IMR-90 (cell line): ENCODE data around the gene ZSCAN5A. TPM values are rescaled to one million over a fixed set of nuclear protein-coding genes. Genes with fewer than 3 reads are reported as not detected.
"Not testable (repeated sequence)": the region's sequence is repeated elsewhere in the genome, so short reads cannot be mapped to it uniquely, and the experiment has no call there.

Experiments used
- ATAC-seq: fragments of 200-7000 bp; cut with Tn5 transposase; 2 replicates; pipeline ENCODE4 v1.9.1; 2020; ENCODE audit warnings: low read depth, mild to moderate bottlenecking, moderate library complexity
- BruUV-seq: library from RNA; stranded (reverse); fragments of 400-500 nt; replicated peaks from 2 replicates; lab custom pipeline; 2021; lab: Mats Ljungman, UMichigan
- CTCF ChIA-PET: fragments of 300-600 bp; formaldehyde crosslinking; extraction: SDS; loops from one replicate; lab custom pipeline; 2021; ENCODE audit warnings: antibody characterized with exemption; lab: Yijun Ruan, JAX
- POLR2A ChIA-PET: fragments of 300-600 bp; sonication (Branson Sonifier 250); formaldehyde crosslinking; loops from one replicate; lab custom pipeline; 2022; ENCODE audit warnings: antibody characterized with exemption; ENCODE audit not compliant: unreplicated experiment; lab: Charles Lee
- DNase-seq: peaks from one replicate; pipeline ENCODE4 v3.0.0; 2013
- H2AFZ ChIP-seq: replicated peaks from 2 replicates; pipeline ENCODE3; 2013; ENCODE audit warnings: low read length, mild to moderate bottlenecking; ENCODE audit not compliant: poor library complexity
- H2AK5ac ChIP-seq: 2 replicates; pipeline ENCODE4 v1.6.1; 2013; ENCODE audit warnings: low read depth, low read length, inconsistent platforms
- H2AK9ac ChIP-seq: replicated peaks from 2 replicates; pipeline ENCODE3; 2013; ENCODE audit warnings: mild to moderate bottlenecking, low read depth, low read length, moderate library complexity; ENCODE audit not compliant: poor library complexity
- H2BK120ac ChIP-seq: 2 replicates; pipeline ENCODE4 v1.6.1; 2013; ENCODE audit warnings: low read depth, low read length, inconsistent platforms
- H2BK15ac ChIP-seq: 3 replicates; pipeline ENCODE4 v1.6.1; 2013; ENCODE audit warnings: low read depth, low read length, inconsistent platforms
- H2BK20ac ChIP-seq: 2 replicates; pipeline ENCODE4 v1.6.1; 2013; ENCODE audit warnings: low read depth, mild to moderate bottlenecking, inconsistent platforms, low read length, moderate library complexity
- H2BK5ac ChIP-seq: 2 replicates; pipeline ENCODE4 v1.6.1; 2013; ENCODE audit warnings: mild to moderate bottlenecking, low read depth, low read length, inconsistent platforms; ENCODE audit not compliant: poor library complexity, severe bottlenecking
- H3K14ac ChIP-seq: replicated peaks from 2 replicates; pipeline ENCODE4 v1.6.1; 2013; ENCODE audit warnings: low read depth, low read length, inconsistent platforms
- H3K18ac ChIP-seq: 2 replicates; pipeline ENCODE4 v1.6.1; 2013; ENCODE audit warnings: low read depth, low read length, control low read depth
- H3K23ac ChIP-seq: 2 replicates; pipeline ENCODE4 v1.6.1; 2013; ENCODE audit warnings: low read depth, low read length, inconsistent platforms
- H3K27ac ChIP-seq: 2 replicates; pipeline ENCODE4 v1.5.1; 2013; ENCODE audit warnings: mild to moderate bottlenecking, control low read depth, low read length; ENCODE audit not compliant: insufficient read depth
- H3K27me3 ChIP-seq: 2 replicates; pipeline ENCODE4 v1.6.1; 2013; ENCODE audit warnings: low read length; ENCODE audit not compliant: control insufficient read depth, insufficient read depth
- H3K36me3 ChIP-seq: 2 replicates; pipeline ENCODE4 v1.6.1; 2013; ENCODE audit warnings: low read length, mixed read lengths; ENCODE audit not compliant: control insufficient read depth, insufficient read depth
- H3K4ac ChIP-seq: 2 replicates; pipeline ENCODE4 v1.6.1; 2013; ENCODE audit warnings: low read depth, low read length, inconsistent platforms
- H3K4me1 ChIP-seq: 2 replicates; pipeline ENCODE4 v1.6.1; 2013; ENCODE audit warnings: low read length, mixed read lengths; ENCODE audit not compliant: control insufficient read depth, insufficient read depth
- H3K4me2 ChIP-seq: 2 replicates; pipeline ENCODE4 v1.6.1; 2013; ENCODE audit warnings: low read depth, mild to moderate bottlenecking, control low read depth, low read length, moderate library complexity
- H3K4me3 ChIP-seq: 2 replicates; pipeline ENCODE4 v1.5.1; 2013; ENCODE audit warnings: low read depth, mild to moderate bottlenecking, control low read depth, low read length, moderate library complexity; ENCODE audit not compliant: insufficient read depth
- H3K56ac ChIP-seq: 2 replicates; pipeline ENCODE4 v1.6.1; 2013; ENCODE audit warnings: low read length, inconsistent platforms; ENCODE audit not compliant: insufficient read depth; ENCODE audit errors: extremely low read depth
- H3K79me1 ChIP-seq, 2 experiments: 2 replicates each; pipeline ENCODE4 v1.6.1; 2013; ENCODE audit warnings: low read length in 2 of 2, inconsistent platforms in 1 of 2, low read depth in 1 of 2
- H3K9ac ChIP-seq: 2 replicates; pipeline ENCODE4 v1.6.1; 2013; ENCODE audit warnings: low read depth, low read length, control low read depth
- H3K9me1 ChIP-seq: 2 replicates; pipeline ENCODE4 v1.6.1; 2013; ENCODE audit warnings: low read length, inconsistent platforms; ENCODE audit not compliant: insufficient read depth
- H3K9me3 ChIP-seq: 2 replicates; pipeline ENCODE4 v1.6.1; 2013; ENCODE audit warnings: low read length; ENCODE audit not compliant: control insufficient read depth, insufficient read depth
- H4K20me1 ChIP-seq: 2 replicates; pipeline ENCODE4 v1.6.1; 2013; ENCODE audit warnings: low read length, inconsistent platforms; ENCODE audit not compliant: insufficient read depth
- H4K5ac ChIP-seq: 2 replicates; pipeline ENCODE4 v1.6.1; 2013; ENCODE audit warnings: mild to moderate bottlenecking, low read depth, low read length, control low read depth
- H4K8ac ChIP-seq, 2 experiments: 2 replicates each; pipeline ENCODE4 v1.6.1; 2013; ENCODE audit warnings: low read depth in 2 of 2, low read length in 2 of 2, control low read depth in 1 of 2, inconsistent platforms in 1 of 2
- H4K91ac ChIP-seq: 2 replicates; pipeline ENCODE4 v1.6.1; 2013; ENCODE audit warnings: low read depth, low read length, inconsistent platforms; ENCODE audit not compliant: insufficient read depth
- WGBS, 2 experiments: methylation state at CpG; one replicate each; pipeline versions ENCODE4 v1.1.5 to v1.1.7; 2013; ENCODE audit warnings: missing lambda C conversion rate in 2 of 2; ENCODE audit not compliant: insufficient read length in 1 of 2; ENCODE audit errors: extremely low coverage in 2 of 2; 5-methylcytosine and 5-hydroxymethylcytosine counted together
- dilution Hi-C: fragments of 300-500 bp; cut with HindIII; formaldehyde crosslinking; loops from one replicate; pipeline ENCODE4 v1.14.3; 2018; ENCODE audit warnings: low sequenced_read_pairs; ENCODE audit not compliant: unreplicated experiment
- in situ Hi-C: fragments of 300-500 bp; cut with MboI; formaldehyde crosslinking; loops from 3 replicates; pipeline ENCODE4 v1.14.3; 2019; ENCODE audit warnings: low sequenced_read_pairs, inconsistent platforms, mixed read lengths
- intact Hi-C: fragments of 100-400 bp; cut with micrococcal nuclease; formaldehyde crosslinking; loops from 2 replicates; pipeline ENCODE4 v1.10.0; 2022
- polyA plus RNA-seq, 3 experiments: library from polyadenylated mRNA; depleted of rRNA; stranded (reverse); fragments of >200 nt; gene quantifications; 2 replicates each; pipeline ENCODE4 v1.2.3, GENCODE V29; 2012; ENCODE audit warnings: low replicate concordance in 1 of 3
- total RNA-seq: library from RNA; depleted of rRNA; stranded (reverse); fragments of >200 nt; gene quantifications from 2 replicates; pipeline ENCODE4 v1.2.3, GENCODE V29; 2012

ZSCAN5A gene
- total and polyA plus RNA-seq, 2 of the 4 experiments (the other 2 are of a cell fraction), result 4.3 to 5.0 TPM

GRCh38 chr19:56248736-56249338, 65.8 kb downstream of the ZSCAN5A start:
- H3K4ac ChIP-seq, H2BK5ac ChIP-seq, POLR2A ChIA-PET, BruUV-seq, H3K4me2 ChIP-seq, H3K27ac ChIP-seq, H2AFZ ChIP-seq, H4K5ac ChIP-seq, H3K14ac ChIP-seq, H2BK20ac ChIP-seq, H4K91ac ChIP-seq, H3K18ac ChIP-seq, H2BK15ac ChIP-seq, CTCF ChIA-PET, H4K8ac ChIP-seq, H3K36me3 ChIP-seq, H3K56ac ChIP-seq, H3K23ac ChIP-seq, ATAC-seq, H3K27me3 ChIP-seq, H2AK9ac ChIP-seq, H2BK120ac ChIP-seq, intact Hi-C loops, H4K20me1 ChIP-seq, H3K9ac ChIP-seq, H3K9me3 ChIP-seq, H3K79me1 ChIP-seq, H3K9me1 ChIP-seq, dilution Hi-C loops, H2AK5ac ChIP-seq, H3K4me1 ChIP-seq, DNase-seq, H3K4me3 ChIP-seq, in situ Hi-C loops: not testable (repeated sequence)
- no CpG with 5 or more reads among the region's 8 CpGs for WGBS, 2 experiments

DNA sequence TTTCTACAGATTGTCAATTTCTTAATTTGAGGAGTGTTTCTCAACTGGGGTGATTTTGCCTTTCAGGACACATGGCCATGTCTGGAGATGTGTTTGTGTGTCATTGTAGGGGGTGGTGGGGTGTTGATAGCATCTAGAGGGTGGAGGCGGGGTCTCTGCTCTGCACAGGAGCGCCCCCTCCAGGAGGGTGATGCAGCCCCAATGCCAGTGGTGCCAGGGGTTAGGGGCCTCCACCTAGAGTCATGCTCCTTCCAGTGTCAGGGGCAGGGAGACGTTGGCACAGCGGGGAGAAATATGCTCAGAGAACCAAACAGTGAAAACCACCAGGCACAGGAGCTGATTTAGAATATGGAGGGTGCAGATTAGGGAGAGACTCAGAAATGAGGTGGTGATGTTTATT, 68.9 kb downstream of the ZSCAN5A start:
- dilution Hi-C loops, H3K14ac ChIP-seq, H3K56ac ChIP-seq, H3K4me1 ChIP-seq, H3K9me3 ChIP-seq, POLR2A ChIA-PET, H2BK5ac ChIP-seq, H3K27ac ChIP-seq, H2AK5ac ChIP-seq, H4K8ac ChIP-seq, H2BK15ac ChIP-seq, H3K9me1 ChIP-seq, H3K79me1 ChIP-seq, H2AFZ ChIP-seq, H3K18ac ChIP-seq, H3K27me3 ChIP-seq, BruUV-seq, CTCF ChIA-PET, in situ Hi-C loops, H2BK20ac ChIP-seq, H3K4me3 ChIP-seq, intact Hi-C loops, H3K4ac ChIP-seq, H3K36me3 ChIP-seq, H3K23ac ChIP-seq, H3K4me2 ChIP-seq, H4K91ac ChIP-seq, DNase-seq, H2AK9ac ChIP-seq, H2BK120ac ChIP-seq, H4K20me1 ChIP-seq, ATAC-seq, H3K9ac ChIP-seq, H4K5ac ChIP-seq: not testable (repeated sequence)
- WGBS, 2 experiments, result no CpG with 5 or more reads among the region's 4 CpGs
